ENCODE data around the gene DRD4. TPM values are rescaled to one million over a fixed set of nuclear protein-coding genes. Genes with fewer than 3 reads are reported as not detected.

DRD4 gene
- total and polyA plus RNA-seq, 2 experiments from 2014 or later: 1.1 TPM; not detected in 1

DNA sequence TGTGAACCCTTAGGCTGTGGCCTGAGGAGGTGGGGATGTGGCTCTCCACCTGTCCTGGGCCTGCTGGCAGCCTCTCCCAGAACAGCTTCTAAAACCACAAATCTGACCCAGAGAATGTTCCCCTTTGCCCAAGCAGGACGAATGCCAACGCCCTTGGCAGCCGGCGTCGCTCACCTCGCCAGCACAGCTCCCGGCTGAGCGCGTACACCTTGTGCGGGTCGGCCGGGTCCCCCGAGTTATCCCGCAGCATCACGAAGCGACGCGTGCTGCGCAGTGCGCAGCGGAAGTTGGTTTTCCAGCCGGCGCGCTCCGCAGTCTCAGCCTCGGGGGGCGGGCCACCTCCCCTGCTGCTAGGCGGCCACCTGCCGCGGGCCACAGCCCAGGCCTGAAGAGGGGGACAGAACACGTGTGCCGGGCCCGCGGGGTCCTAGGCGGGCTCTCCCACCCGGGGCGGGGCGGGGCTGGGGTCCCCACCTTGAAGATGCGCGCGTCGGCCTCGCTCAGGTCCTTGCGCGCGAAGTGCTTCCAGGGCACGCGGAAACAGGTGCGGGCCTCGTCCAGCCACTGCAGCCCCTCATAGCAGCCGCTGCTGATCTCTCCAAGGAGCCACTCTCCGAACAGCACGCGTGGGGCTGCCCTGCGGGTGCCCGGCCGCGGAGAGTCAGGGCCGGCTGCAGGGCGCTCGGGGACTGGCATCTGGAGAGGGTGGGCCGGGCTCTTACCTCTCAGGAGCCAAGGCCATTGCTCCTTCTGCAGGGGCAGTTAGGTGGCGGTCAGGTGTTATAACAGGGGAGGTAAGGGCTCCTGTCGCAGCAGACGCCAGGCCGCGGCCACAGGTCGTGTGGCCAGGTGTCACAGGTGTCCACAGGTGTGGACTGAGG lies 22.2 kb upstream of the DRD4 start:
- no peaks in the 10 kb centered on the region for H3K9me3 ChIP-seq (ENCODE audit: low read depth)
- peak overlapping the region; percentile 85 for H3K4me3 ChIP-seq
- H3K27ac ChIP-seq: peak overlapping the region; percentile 97
- no peaks in the 10 kb centered on the region for H3K36me3 ChIP-seq (replicated peaks; ENCODE audit: insufficient read depth, low read depth)
- no peaks in the 10 kb centered on the region for H3K27me3 ChIP-seq
- no peaks in the 10 kb centered on the region for H3K9me2 ChIP-seq (replicated peaks; ENCODE audit: insufficient read depth)
- no peak for TF ChIP-seq EZH2 (IDR thresholded peaks at IDR 0.05; ENCODE audit: borderline replicate concordance)
- TF ChIP-seq, protein P1, sequence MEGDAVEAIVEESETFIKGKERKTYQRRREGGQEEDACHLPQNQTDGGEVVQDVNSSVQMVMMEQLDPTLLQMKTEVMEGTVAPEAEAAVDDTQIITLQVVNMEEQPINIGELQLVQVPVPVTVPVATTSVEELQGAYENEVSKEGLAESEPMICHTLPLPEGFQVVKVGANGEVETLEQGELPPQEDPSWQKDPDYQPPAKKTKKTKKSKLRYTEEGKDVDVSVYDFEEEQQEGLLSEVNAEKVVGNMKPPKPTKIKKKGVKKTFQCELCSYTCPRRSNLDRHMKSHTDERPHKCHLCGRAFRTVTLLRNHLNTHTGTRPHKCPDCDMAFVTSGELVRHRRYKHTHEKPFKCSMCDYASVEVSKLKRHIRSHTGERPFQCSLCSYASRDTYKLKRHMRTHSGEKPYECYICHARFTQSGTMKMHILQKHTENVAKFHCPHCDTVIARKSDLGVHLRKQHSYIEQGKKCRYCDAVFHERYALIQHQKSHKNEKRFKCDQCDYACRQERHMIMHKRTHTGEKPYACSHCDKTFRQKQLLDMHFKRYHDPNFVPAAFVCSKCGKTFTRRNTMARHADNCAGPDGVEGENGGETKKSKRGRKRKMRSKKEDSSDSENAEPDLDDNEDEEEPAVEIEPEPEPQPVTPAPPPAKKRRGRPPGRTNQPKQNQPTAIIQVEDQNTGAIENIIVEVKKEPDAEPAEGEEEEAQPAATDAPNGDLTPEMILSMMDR (IDR thresholded peaks at IDR 0.05; ENCODE audit: poor library complexity): no peak
- no peak for TF ChIP-seq EZH2phosphoT487 (IDR thresholded peaks at IDR 0.05; ENCODE audit: low read depth, severe bottlenecking, unreplicated experiment)
- peaks cover 23% of the 10 kb centered on the region for H4K20me1 ChIP-seq (ENCODE audit: insufficient read depth, poor library complexity, severe bottlenecking)
- H3K4me2 ChIP-seq: peak overlapping the region; percentile 94
- peaks cover 14% of the 10 kb centered on the region for H3K4me1 ChIP-seq (ENCODE audit: insufficient read depth)
- no peak overlapping the region for H2AFZ ChIP-seq
- WGBS (ENCODE audit: low lambda C conversion rate, missing lambda C conversion rate): 84% methylated on average over 43 of the region's 68 CpGs
- DNase-seq (ENCODE audit: low spot score): no peak
- no peaks in the 10 kb centered on the region for H3K79me2 ChIP-seq

DNA sequence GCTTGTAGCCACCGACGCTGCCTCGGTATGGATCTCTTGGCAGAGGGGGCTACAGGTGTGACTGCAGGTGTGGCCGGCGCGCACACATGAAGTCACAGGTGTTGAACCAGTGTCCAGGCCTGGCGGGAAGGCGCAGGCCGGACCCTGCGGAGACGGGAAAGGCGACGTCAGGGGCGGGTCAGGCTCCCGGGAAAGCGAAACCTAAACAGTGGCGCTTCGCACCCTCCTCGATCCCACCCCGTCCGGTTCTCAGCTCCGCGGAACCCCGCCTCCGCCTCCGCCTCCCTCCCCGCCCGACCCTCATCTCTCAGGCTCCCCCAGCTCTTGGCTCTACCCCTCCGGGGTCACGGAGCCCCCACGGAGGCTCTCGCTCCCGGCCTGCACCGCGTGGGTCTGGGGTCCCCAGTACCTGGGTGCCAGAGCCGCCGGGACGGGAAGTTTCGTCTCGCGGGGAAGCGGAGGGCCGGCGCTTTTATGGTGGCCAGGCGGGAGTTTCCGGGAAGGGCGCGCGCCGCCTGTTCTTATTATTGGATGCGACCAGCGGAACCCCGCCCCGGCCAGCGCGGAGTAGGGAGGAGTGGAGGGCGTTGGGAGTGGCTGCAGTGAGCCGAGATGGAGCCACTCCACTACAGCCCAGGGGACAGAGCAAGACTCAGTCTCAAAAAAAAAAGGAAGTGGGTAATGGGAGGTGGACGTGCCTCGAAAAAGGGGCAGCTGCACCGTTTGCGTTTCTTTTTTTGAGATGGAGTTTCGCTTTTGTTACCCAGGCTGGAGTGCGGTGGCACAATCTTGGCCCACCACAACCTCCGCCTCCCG lies 21.4 kb upstream of the DRD4 start, which contains the start of gene IRF7:
Gene IRF7 (minus strand): TSS at position 447 of the 816 bp plus-strand sequence. CDS start 586 bp downstream, outside the sequence.
- Histone ChIP-seq H3K79me2 (no peaks in the 10 kb centered on the region), H2AFZ (peak within 1 kb of the TSS; percentile 71), H3K4me1 (ENCODE audit: insufficient read depth) (peaks cover 14% of the 10 kb centered on the region), H4K20me1 (ENCODE audit: insufficient read depth, poor library complexity, severe bottlenecking) (peaks cover 23% of the 10 kb centered on the region), H3K9me2 (replicated peaks; ENCODE audit: insufficient read depth) (no peaks in the 10 kb centered on the region), H3K9me3 (ENCODE audit: low read depth) (no peaks in the 10 kb centered on the region), H3K4me2 (peak within 1 kb of the TSS; percentile 94), H3K27ac (peak within 1 kb of the TSS; percentile 97), H3K4me3 (peak within 1 kb of the TSS; percentile 85), H3K27me3 (no peaks in the 10 kb centered on the region), H3K36me3 (replicated peaks; ENCODE audit: insufficient read depth, low read depth) (no peaks in the 10 kb centered on the region)
- TF ChIP-seq, protein P1 (IDR thresholded peaks at IDR 0.05; ENCODE audit: poor library complexity): no peak
- TF ChIP-seq EZH2phosphoT487 (IDR thresholded peaks at IDR 0.05; ENCODE audit: low read depth, severe bottlenecking, unreplicated experiment) (no peak), EZH2 (IDR thresholded peaks at IDR 0.05; ENCODE audit: borderline replicate concordance) (no peak)
- peak; percentile 96 for DNase-seq (ENCODE audit: low spot score)
- WGBS (ENCODE audit: low lambda C conversion rate, missing lambda C conversion rate): 9% methylated on average over 55 of the region's 66 CpGs

DNA sequence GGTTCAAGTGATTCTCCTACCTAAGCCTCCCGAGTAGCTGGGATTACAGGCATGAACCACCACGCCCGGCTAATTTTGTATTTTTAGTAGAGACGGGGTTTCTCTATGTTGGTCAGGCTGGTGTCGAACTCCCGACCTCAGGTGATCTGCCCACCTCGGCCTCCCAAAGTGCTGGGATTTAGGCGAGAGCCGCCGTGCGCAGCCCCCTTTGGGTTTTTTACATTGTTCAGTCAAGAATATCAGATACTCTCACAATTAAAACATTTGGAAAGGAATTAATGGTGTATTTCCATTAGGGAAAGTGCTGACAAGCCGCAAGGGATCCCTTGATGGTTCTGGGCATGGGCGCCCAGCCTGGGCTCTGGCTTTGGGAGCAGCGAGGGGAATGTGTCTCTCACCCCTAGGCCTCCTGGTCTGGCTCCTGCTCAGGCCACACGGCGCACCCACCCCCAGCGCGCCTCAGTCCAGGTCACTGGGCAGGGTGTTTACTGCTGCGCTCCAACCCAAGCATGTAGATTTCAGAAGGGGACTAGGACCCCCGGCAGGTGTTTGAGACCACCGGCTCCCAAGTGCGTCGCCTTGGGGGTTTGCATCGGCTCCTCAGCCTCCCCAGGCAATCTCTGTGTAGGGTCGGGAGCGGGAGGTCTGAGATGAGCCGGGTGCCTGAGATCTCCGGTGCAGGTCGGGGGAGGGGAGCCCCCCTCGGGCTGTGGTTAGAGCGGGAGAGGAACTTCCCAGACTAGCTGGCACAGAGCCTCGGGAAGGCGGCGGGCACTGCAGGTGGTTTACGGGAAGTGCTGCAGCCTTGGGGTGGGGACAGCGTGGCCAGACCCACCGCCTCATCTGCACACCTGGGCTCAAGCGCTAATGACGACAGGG lies 20.5 kb upstream of the DRD4 start:
- H3K4me1 ChIP-seq (ENCODE audit: insufficient read depth): peaks cover 14% of the 10 kb centered on the region
- peak overlapping the region; percentile 94 for H3K4me2 ChIP-seq
- TF ChIP-seq, protein P1 (IDR thresholded peaks at IDR 0.05; ENCODE audit: poor library complexity): no peak
- no peak for TF ChIP-seq EZH2 (IDR thresholded peaks at IDR 0.05; ENCODE audit: borderline replicate concordance)
- no peaks in the 10 kb centered on the region for H3K36me3 ChIP-seq (replicated peaks; ENCODE audit: insufficient read depth, low read depth)
- H3K27ac ChIP-seq: peak overlapping the region; percentile 42
- H3K79me2 ChIP-seq: no peaks in the 10 kb centered on the region
- peaks cover 23% of the 10 kb centered on the region for H4K20me1 ChIP-seq (ENCODE audit: insufficient read depth, poor library complexity, severe bottlenecking)
- no peak overlapping the region for H2AFZ ChIP-seq
- DNase-seq (ENCODE audit: low spot score): no peak
- H3K9me3 ChIP-seq (ENCODE audit: low read depth): no peaks in the 10 kb centered on the region
- WGBS (ENCODE audit: low lambda C conversion rate, missing lambda C conversion rate): 93% methylated on average over 39 of the region's 39 CpGs
- no peaks in the 10 kb centered on the region for H3K27me3 ChIP-seq
- H3K9me2 ChIP-seq (replicated peaks; ENCODE audit: insufficient read depth): no peaks in the 10 kb centered on the region
- H3K4me3 ChIP-seq: no peak overlapping the region
